ENCODE data around the gene VAMP2. TPM values are rescaled to one million over a fixed set of nuclear protein-coding genes. Genes with fewer than 3 reads are reported as not detected.

VAMP2 gene
- polyA plus RNA-seq, 2 of the 4 experiments (the other 2 are of a cell fraction): 19.2 to 21.7 TPM

GRCh38 chr17:8186787-8187516 lies 24.2 kb upstream of the VAMP2 start (continued):
- TF ChIP-seq ESRRA (IDR thresholded peaks at IDR 0.05; ENCODE audit: borderline replicate concordance, low read length) (no peak), CHD2 (IDR thresholded peaks at IDR 0.05; ENCODE audit: low read length, partially characterized antibody) (no peak), HOXB5 (CRISPR knock-in tag; IDR thresholded peaks at IDR 0.05) (peak; percentile 33), ZC3H11A (IDR thresholded peaks at IDR 0.05) (no peak; the same call in 1 of the 2 replicates), E2F6 (IDR thresholded peaks at IDR 0.05; ENCODE audit: borderline replicate concordance, low read depth) (no peak), HEYL (CRISPR knock-in tag; IDR thresholded peaks at IDR 0.05) (no peak), HDAC2 (IDR thresholded peaks at IDR 0.05) (no peak), ZNF302 (CRISPR knock-in tag; IDR thresholded peaks at IDR 0.05) (no peak), FOSB (CRISPR knock-in tag; IDR thresholded peaks at IDR 0.05) (no peak), ELK1 (IDR thresholded peaks at IDR 0.05; ENCODE audit: low read depth, low read length) (no peak), RCOR1 (IDR thresholded peaks at IDR 0.05; ENCODE audit: low read depth, low read length) (0 out of 2 replicates have a peak, but pooled peaks have one; percentile 11), CEBPB (IDR thresholded peaks at IDR 0.05) (peak in 1 of 2 experiments; percentile 77; a peak in 2 of 4 replicates), MAZ (IDR thresholded peaks at IDR 0.05; ENCODE audit: borderline replicate concordance, low read depth, low read length) (no peak; the same call in 1 of the 2 replicates), REST (IDR thresholded peaks at IDR 0.05) (peak; percentile 11; the same call in 1 of the 2 replicates), HMGXB4 (CRISPR knock-in tag; IDR thresholded peaks at IDR 0.05; ENCODE audit: borderline replicate concordance) (peak; percentile 91; the same call in 1 of the 2 replicates), POLR2AphosphoS2 (conservative IDR thresholded peaks at IDR 0.05; ENCODE audit: low read length) (no peak), KDM5A (IDR thresholded peaks at IDR 0.05) (no peak), FOSL2 (IDR thresholded peaks at IDR 0.05) (no peak), FOSL2 (CRISPR knock-in tag; IDR thresholded peaks at IDR 0.05) (peak; percentile 28), KDM1A (IDR thresholded peaks at IDR 0.05; ENCODE audit: low read depth) (no peak), MAFK (IDR thresholded peaks at IDR 0.05; ENCODE audit: partially characterized antibody) (peak; percentile 60)
